T-cell (primary cell): ENCODE measurements around the gene PSMC3IP. TPM values are rescaled to one million over a fixed set of nuclear protein-coding genes. Genes with fewer than 3 reads are reported as not detected.
"Not testable (repeated sequence)": the region's sequence is repeated elsewhere in the genome, so short reads cannot be mapped to it uniquely, and the experiment has no call there.

Experiments
- ATAC-seq, 4 experiments: fragments of 200-7000 bp in 3 of 4; fragments of 150-1000 bp in 1 of 4; cut with Tn5 transposase; replicated peaks in 1 of 4; 1 replicate in 3 of 4; 2 replicates in 1 of 4; pipeline ENCODE4 v1.10.0; 2021; ENCODE audit warnings: moderate library complexity in 3 of 4, mild to moderate bottlenecking in 2 of 4, moderate number of reproducible peaks in 1 of 4
- CTCF ChIA-PET, 2 donors: fragments of 300-600 bp; sonication (Branson Sonifier 250); formaldehyde crosslinking; loops; one replicate each; lab custom pipeline; 2022; ENCODE audit warnings: antibody characterized with exemption in 2 of 2; lab: Charles Lee
- POLR2A ChIA-PET, 2 donors: fragments of 300-600 bp; sonication (Branson Sonifier 250); formaldehyde crosslinking; loops; one replicate each; lab custom pipeline; 2022; ENCODE audit warnings: antibody characterized with exemption in 2 of 2; lab: Charles Lee
- DNase-seq, 35 experiments: peaks; one replicate each; pipeline versions ENCODE4 v3.0.0 to v3.0.0-alpha.2; 2013 to 2023
- H3K27ac ChIP-seq: one replicate; pipeline ENCODE4 v1.5.1; 2013; ENCODE audit warnings: low read length
- H3K27me3 ChIP-seq, 2 experiments: replicated peaks in 1 of 2; 1 replicate in 1 of 2; 2 replicates in 1 of 2; pipeline versions ENCODE4 v1.6.1 to v1.7.0; 2013; ENCODE audit warnings: low read length in 1 of 2, mixed read lengths in 1 of 2; ENCODE audit not compliant: control insufficient read depth in 2 of 2, insufficient read depth in 2 of 2; ENCODE audit errors: extremely low read depth in 1 of 2
- H3K36me3 ChIP-seq, 2 donors: 1 replicate in 1 of 2; 2 replicates in 1 of 2; pipeline versions ENCODE4 v1.6.1 to v1.7.0; 2013; ENCODE audit warnings: low read length in 1 of 2; ENCODE audit not compliant: control insufficient read depth in 2 of 2, insufficient read depth in 1 of 2; ENCODE audit errors: extremely low read depth in 1 of 2
- H3K4me1 ChIP-seq, 2 experiments: 1 replicate in 1 of 2; 2 replicates in 1 of 2; pipeline versions ENCODE4 v1.6.1 to v1.7.0; 2013; ENCODE audit warnings: low read length in 2 of 2, mixed read lengths in 1 of 2; ENCODE audit not compliant: insufficient read depth in 2 of 2, control insufficient read depth in 1 of 2; ENCODE audit errors: extremely low read depth in 1 of 2
- H3K4me3 ChIP-seq, 2 donors: 1 replicate in 1 of 2; 2 replicates in 1 of 2; pipeline versions ENCODE4 v1.5.1 to v1.7.0; 2013; ENCODE audit warnings: mild to moderate bottlenecking in 2 of 2, low read length in 1 of 2, moderate library complexity in 1 of 2; ENCODE audit not compliant: control insufficient read depth in 1 of 2; ENCODE audit errors: extremely low read depth in 1 of 2
- H3K9me3 ChIP-seq: 2 replicates; pipeline ENCODE4 v1.7.0; 2013
- H3K27ac Mint-ChIP-seq, 2 donors: one replicate each; pipeline ENCODE4 v1.8.0; 2020 to 2021; ENCODE audit warnings: mild to moderate bottlenecking in 2 of 2, mixed read lengths in 2 of 2
- H3K27me3 Mint-ChIP-seq, 2 donors: one replicate each; pipeline ENCODE4 v1.8.0; 2021 to 2022; ENCODE audit warnings: mixed read lengths in 2 of 2
- H3K36me3 Mint-ChIP-seq: one replicate; pipeline ENCODE4 v1.8.0; 2021; ENCODE audit warnings: mixed read lengths
- H3K4me1 Mint-ChIP-seq, 3 donors: one replicate each; pipeline ENCODE4 v1.8.0; 2020 to 2022; ENCODE audit warnings: mixed read lengths in 3 of 3, mild to moderate bottlenecking in 1 of 3
- H3K4me3 Mint-ChIP-seq, 3 donors: one replicate each; pipeline ENCODE4 v1.8.0; 2020 to 2022; ENCODE audit warnings: mild to moderate bottlenecking in 3 of 3, mixed read lengths in 3 of 3, moderate library complexity in 3 of 3
- H3K9me3 Mint-ChIP-seq, 3 donors: one replicate each; pipeline ENCODE4 v1.8.0; 2020 to 2022; ENCODE audit warnings: mixed read lengths in 3 of 3
- WGBS: methylation state at CpG from one replicate; pipeline ENCODE4 v1.1.5; 2013; ENCODE audit warnings: missing lambda C conversion rate; ENCODE audit not compliant: insufficient coverage; 5-methylcytosine and 5-hydroxymethylcytosine counted together
- total RNA-seq, 35 experiments: library from RNA in 6 of 35; stranded (reverse) in 6 of 35; fragments of 120-200 nt in 1 of 35; gene quantifications; one replicate each; pipeline versions ENCODE4 v1.2.1 to v1.2.4 and lab custom pipeline; 2013 to 2026

Gene PSMC3IP
- total RNA-seq, 5 donors from 2014 or later (not counting 1 experiment from before 2014, with no cell fraction given), result 2.2 to 4.3 (median 3.2) TPM

DNA sequence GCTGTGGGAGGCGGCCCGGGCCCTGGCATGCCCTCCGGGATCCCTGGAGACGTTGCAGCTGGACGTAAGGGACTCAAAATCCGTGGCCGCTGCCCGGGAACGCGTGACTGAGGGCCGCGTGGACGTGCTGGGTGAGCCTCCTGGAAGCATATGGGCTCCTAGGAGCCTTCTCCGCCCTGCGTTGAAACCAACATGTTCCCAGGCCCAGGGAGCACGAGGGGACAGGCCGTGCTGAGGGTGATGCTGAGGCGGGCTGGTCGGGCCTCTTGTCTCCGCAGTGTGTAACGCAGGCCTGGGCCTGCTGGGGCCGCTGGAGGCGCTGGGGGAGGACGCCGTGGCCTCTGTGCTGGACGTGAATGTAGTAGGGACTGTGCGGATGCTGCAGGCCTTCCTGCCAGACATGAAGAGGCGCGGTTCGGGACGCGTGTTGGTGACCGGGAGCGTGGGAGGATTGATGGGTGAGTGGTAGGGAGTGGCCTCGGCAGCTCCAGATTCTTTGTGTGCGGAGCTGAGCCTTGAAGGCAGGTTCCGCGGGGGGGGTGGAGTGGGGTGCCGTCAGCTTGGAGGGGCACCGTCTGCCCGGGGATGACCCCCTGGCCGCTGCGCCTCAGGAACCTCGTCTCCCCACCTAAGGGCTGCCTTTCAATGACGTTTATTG is 24.2 kb downstream of the PSMC3IP start:
- no peak overlapping the region for H3K27ac ChIP-seq
- 96% methylated on average over 37 of the region's 45 CpGs for WGBS
- CTCF ChIA-PET, result interaction anchor here in 1 of 2 donors (0.6 to 1.0 kb wide), 2 partner anchors 23 to 522 kb away, joined by 3 to 9 read pairs; no protein-coding TSS in a partner anchor

DNA sequence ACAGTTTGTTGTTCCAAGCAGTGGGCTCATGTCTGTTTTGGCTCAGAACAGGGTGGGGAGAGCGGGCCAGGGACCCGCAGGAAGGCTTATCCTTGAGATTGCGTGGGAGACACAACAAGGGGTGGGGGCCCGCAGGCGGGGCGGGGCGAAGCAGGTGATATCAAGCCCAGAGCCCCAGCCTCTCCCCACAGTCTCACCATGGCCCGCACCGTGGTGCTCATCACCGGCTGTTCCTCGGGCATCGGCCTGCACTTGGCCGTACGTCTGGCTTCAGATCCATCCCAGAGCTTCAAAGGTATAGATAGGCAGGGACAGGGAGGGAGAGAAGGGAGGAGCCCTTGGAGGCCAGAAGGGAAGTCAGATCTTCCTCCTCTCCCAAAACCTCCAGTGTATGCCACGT is 24.8 kb downstream of the PSMC3IP start, which contains the start of gene HSD17B1:
HSD17B1 (plus strand) TSS at position 188 of the 400 bp plus-strand sequence; CDS start at position 199, 11 bp downstream.
- not testable (repeated sequence) for H3K36me3 Mint-ChIP-seq, H3K36me3 ChIP-seq
- POLR2A ChIA-PET, result interaction anchor here in 1 of 2 donors (0.6 kb wide), 2 partner anchors 12 to 233 kb away, joined by 3 to 14 read pairs; no protein-coding TSS in a partner anchor

More for the DNA sequence above, 24.2 kb downstream of the PSMC3IP start:
- POLR2A ChIA-PET, result interaction anchor here in 1 of 2 donors (0.6 to 0.7 kb wide), 2 partner anchors 234 to 242 kb away, joined by 3 to 5 read pairs; no protein-coding TSS in a partner anchor
- Histone ChIP-seq H3K4me1 (peaks cover 3 to 44% of the 10 kb centered on the region in 2 experiments), H3K27me3 (no peaks in the 10 kb centered on the region), H3K36me3 (no peaks in the 10 kb centered on the region), H3K9me3 (no peaks in the 10 kb centered on the region), H3K4me3 (no peak overlapping the region)
- H3K36me3 Mint-ChIP-seq, result no peaks in the 10 kb centered on the region
- ATAC-seq (no peak), DNase-seq (no peak)
- H3K4me1 Mint-ChIP-seq, result peaks cover 29 to 40% (median 30%) of the 10 kb centered on the region in 3 donors
- H3K4me3 Mint-ChIP-seq, result peak overlapping the region; percentile 84 to 91 (median 87)
- peak overlapping the region; percentile 91 to 93 for H3K27ac Mint-ChIP-seq
- no peaks in the 10 kb centered on the region for H3K9me3 Mint-ChIP-seq
- H3K27me3 Mint-ChIP-seq, result no peaks in the 10 kb centered on the region

DNA sequence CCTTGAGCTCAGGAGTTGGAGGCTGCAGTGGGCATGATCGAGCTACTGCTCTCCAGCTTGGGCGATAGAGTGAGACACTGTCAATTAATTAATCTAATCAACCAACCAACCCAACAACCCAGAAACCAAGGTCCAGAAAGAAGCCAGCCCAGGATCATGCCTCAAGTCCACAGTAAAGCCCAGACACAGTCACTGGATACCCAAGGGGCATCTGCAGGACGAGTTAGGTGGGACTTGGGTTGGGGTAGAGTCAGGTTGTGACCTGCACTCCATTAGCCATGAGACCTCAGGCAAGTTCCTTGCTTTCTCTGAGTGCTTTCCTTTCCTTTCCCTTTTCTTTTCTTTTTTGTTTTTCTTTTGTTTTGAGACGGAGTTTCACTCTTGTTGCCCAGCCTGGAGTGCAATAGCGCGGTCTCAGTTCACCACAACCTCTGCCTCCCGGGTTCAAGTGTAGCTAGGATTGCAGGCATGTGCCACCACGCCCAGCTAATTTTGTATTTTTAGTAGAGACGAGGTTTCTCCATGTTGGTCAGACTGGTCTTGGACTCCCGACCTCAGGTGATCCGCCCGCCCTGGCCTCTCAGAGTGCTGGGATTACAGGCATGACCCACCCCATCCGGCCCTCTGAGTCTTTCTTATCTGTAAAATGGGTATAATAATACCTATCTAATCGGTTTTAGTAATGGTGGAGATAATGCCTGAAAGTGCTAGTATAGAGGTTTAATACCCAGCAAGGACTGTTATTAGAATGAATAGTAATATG is 28.4 kb downstream of the PSMC3IP start:
- no peaks in the 10 kb centered on the region for H3K27me3 Mint-ChIP-seq
- Histone ChIP-seq H3K27me3 (no peaks in the 10 kb centered on the region), H3K4me1 (peaks cover 0 to 33% of the 10 kb centered on the region in 2 experiments), H3K9me3 (no peaks in the 10 kb centered on the region), H3K4me3 (no peak overlapping the region), H3K27ac (no peak overlapping the region), H3K36me3 (peaks cover 0 to 2% of the 10 kb centered on the region in 2 donors)
- WGBS, result 90% methylated on average over 5 of the region's 14 CpGs
- peaks cover 16 to 25% (median 20%) of the 10 kb centered on the region in 3 donors for H3K4me1 Mint-ChIP-seq
- H3K27ac Mint-ChIP-seq, result no peak overlapping the region
- POLR2A ChIA-PET, result no interaction called here
- no peaks in the 10 kb centered on the region for H3K9me3 Mint-ChIP-seq
- CTCF ChIA-PET, result interaction anchor here (0.5 to 1.1 kb wide), 3 partner anchors 19 to 21 kb away, joined by 3 to 10 read pairs (median 5); no protein-coding TSS in a partner anchor
- no peak for DNase-seq
- no peak for ATAC-seq
- no peaks in the 10 kb centered on the region for H3K36me3 Mint-ChIP-seq
- H3K4me3 Mint-ChIP-seq, result peak overlapping the region in 2 of 3 donors; percentile 39 to 54

More for the DNA sequence above, 24.8 kb downstream of the PSMC3IP start, which contains the start of gene HSD17B1:
- H3K27me3 ChIP-seq, DNase-seq, H3K9me3 ChIP-seq, H3K9me3 Mint-ChIP-seq, CTCF ChIA-PET, H3K4me3 ChIP-seq, ATAC-seq, H3K27me3 Mint-ChIP-seq: not testable (repeated sequence)
- Mint-ChIP-seq H3K27ac (peak within 1 kb of the TSS; percentile 91 to 93), H3K4me1 (peaks cover 29 to 42% (median 30%) of the 10 kb centered on the region in 3 donors), H3K4me3 (peak within 1 kb of the TSS; percentile 84 to 91 (median 87))
- Histone ChIP-seq H3K4me1 (peaks cover 3 to 49% of the 10 kb centered on the region in 2 experiments), H3K27ac (peak within 1 kb of the TSS; percentile 92)
- no CpG with 5 or more reads among the region's 15 CpGs for WGBS

DNA sequence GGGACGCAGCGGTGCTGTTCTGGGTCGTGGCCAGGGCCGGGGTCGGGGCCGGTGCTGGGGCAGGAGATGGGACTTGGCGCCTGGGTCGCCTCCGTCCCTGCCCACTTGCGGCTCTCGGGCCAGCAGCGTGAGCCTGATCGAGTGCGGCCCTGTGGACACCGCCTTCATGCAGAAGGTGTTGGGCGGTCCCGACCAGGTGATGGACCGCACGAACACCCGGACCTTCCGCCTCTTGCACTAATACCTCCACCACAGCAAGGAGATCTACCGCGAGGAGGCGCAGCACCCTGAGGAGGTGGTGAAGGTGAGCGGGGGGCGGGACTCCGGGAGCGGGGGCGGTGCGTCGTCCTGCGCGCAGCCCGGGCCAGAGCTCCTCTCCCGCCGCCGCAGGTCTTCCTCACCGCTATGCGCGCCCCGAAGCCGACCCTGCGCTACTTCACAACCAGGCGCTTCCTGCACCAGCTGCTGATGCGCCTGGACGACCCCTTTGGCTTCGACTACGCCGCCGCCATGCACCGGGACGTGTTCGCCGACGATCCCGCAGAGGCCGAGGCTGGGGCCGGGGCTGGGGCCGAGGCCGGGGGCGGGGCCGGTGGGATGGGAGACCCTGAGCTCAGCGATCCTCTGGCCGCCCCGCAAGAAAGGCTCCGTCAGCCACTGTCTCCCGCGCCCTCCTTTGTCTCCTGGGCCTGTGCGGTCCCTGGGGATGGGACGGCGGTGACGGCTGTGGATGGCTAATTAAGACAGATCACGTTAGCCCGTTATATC is 29.3 kb downstream of the PSMC3IP start:
- CTCF ChIA-PET, result interaction anchor here in 1 of 2 donors (1.1 to 1.2 kb wide), 2 partner anchors 22 to 30 kb away, joined by 3 to 6 read pairs; partner anchors contain the start of gene PSMC3IP
- DNase-seq, result peak; percentile 47 to 86 (median 73)
- Mint-ChIP-seq H3K27me3 (no peaks in the 10 kb centered on the region), H3K4me3 (peak overlapping the region; percentile 39 to 54 (median 50)), H3K36me3 (no peaks in the 10 kb centered on the region), H3K27ac (no peak overlapping the region), H3K4me1 (peaks cover 16 to 19% (median 19%) of the 10 kb centered on the region in 3 donors), H3K9me3 (no peaks in the 10 kb centered on the region)
- 25% methylated on average over 59 of the region's 74 CpGs for WGBS
- POLR2A ChIA-PET, result interaction anchor here (0.5 to 0.6 kb wide), 2 partner anchors 39 to 376 kb away, joined by 3 read pairs; no protein-coding TSS in a partner anchor
- Histone ChIP-seq H3K4me3 (peak overlapping the region in 1 of 2 donors; percentile 32), H3K4me1 (peaks cover 0 to 23% of the 10 kb centered on the region in 2 experiments), H3K36me3 (peaks cover 0 to 9% of the 10 kb centered on the region in 2 donors), H3K27ac (no peak overlapping the region), H3K27me3 (no peaks in the 10 kb centered on the region), H3K9me3 (no peaks in the 10 kb centered on the region)
- ATAC-seq, result peak; percentile 90 to 94 (median 92)

DNA sequence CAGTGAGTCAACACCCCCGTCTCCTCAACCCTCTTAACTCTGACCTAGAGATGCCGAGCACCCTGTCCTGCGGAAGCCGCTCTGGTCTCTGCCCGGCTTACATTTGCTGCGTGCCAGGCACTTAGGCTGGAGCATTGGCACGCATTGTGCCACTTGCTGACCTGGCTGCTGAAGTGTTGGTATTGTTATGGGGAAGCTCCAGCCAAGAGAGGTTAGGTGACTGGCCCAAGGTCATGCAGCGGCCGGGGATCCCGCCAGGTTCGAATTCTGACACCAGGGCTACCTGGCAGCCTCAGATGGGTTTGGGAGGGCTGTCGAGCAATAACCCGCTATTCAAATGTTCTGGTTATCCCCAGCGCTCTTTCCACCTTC is 29.8 kb downstream of the PSMC3IP start:
- CTCF ChIA-PET, result interaction anchor here in 1 of 2 donors (1.2 kb wide), 1 partner anchor 30 kb away, joined by 6 read pairs; the partner anchor contains the start of gene PSMC3IP
- POLR2A ChIA-PET, result no interaction called here
- H3K4me3 Mint-ChIP-seq, result peak overlapping the region in 2 of 3 donors; percentile 2 to 54

More for the DNA sequence above, 29.8 kb downstream of the PSMC3IP start:
- Mint-ChIP-seq H3K27ac (no peak overlapping the region), H3K4me1 (peaks cover 16 to 20% (median 18%) of the 10 kb centered on the region in 3 donors), H3K27me3 (no peaks in the 10 kb centered on the region), H3K9me3 (no peaks in the 10 kb centered on the region), H3K36me3 (no peaks in the 10 kb centered on the region)
- no peak overlapping the region for H3K27ac ChIP-seq
- DNase-seq (no peak), ATAC-seq (no peak)
- WGBS, result 92% methylated on average over 13 of the region's 14 CpGs
- H3K27me3 ChIP-seq, result no peaks in the 10 kb centered on the region
- peaks cover 0 to 18% of the 10 kb centered on the region in 2 experiments for H3K4me1 ChIP-seq
- H3K4me3 ChIP-seq, result no peak overlapping the region
- peaks cover 0 to 9% of the 10 kb centered on the region in 2 donors for H3K36me3 ChIP-seq
- H3K9me3 ChIP-seq, result no peaks in the 10 kb centered on the region
